MCF 10A (cell line): ENCODE data around the gene THADA. TPM values are rescaled to one million over a fixed set of nuclear protein-coding genes. Genes with fewer than 3 reads are reported as not detected.

Source experiments
- BruUV-seq: library from RNA; stranded (reverse); fragments of 400-500 nt; replicated peaks from 2 replicates; lab custom pipeline; 2021; lab: Mats Ljungman, UMichigan
- CTCF ChIA-PET: fragments of 300-600 bp; sonication (Branson Sonifier 250); formaldehyde crosslinking; extraction: SDS; loops from one replicate; lab custom pipeline; 2021; ENCODE audit warnings: antibody characterized with exemption, inconsistent platforms; lab: Yijun Ruan, JAX
- POLR2A ChIA-PET: fragments of 300-600, 350-650 bp; sonication (Branson Sonifier 250); formaldehyde crosslinking; extraction: SDS; loops from one replicate; lab custom pipeline; 2020; ENCODE audit warnings: antibody characterized with exemption, inconsistent platforms; lab: Yijun Ruan, JAX
- DNase-seq: peaks from one replicate; pipeline ENCODE4 v3.0.0-alpha.2; 2018; ENCODE audit not compliant: unreplicated experiment
- H3K27ac Mint-ChIP-seq: one replicate; pipeline ENCODE4 v1.8.0; 2022; ENCODE audit warnings: mild to moderate bottlenecking, low read depth, mixed read lengths; ENCODE audit not compliant: unreplicated experiment
- H3K27me3 Mint-ChIP-seq: one replicate; pipeline ENCODE4 v1.8.0; 2022; ENCODE audit warnings: mixed read lengths; ENCODE audit not compliant: insufficient read depth, unreplicated experiment
- H3K36me3 Mint-ChIP-seq: one replicate; pipeline ENCODE4 v1.8.0; 2022; ENCODE audit warnings: mild to moderate bottlenecking, moderate library complexity, mixed read lengths; ENCODE audit not compliant: insufficient read depth, unreplicated experiment
- H3K4me1 Mint-ChIP-seq: one replicate; pipeline ENCODE4 v1.8.0; 2022; ENCODE audit warnings: mixed read lengths; ENCODE audit not compliant: insufficient read depth, unreplicated experiment
- H3K4me3 Mint-ChIP-seq: one replicate; pipeline ENCODE4 v1.8.0; 2022; ENCODE audit warnings: mild to moderate bottlenecking, moderate library complexity, mixed read lengths; ENCODE audit not compliant: unreplicated experiment
- H3K9me3 Mint-ChIP-seq: one replicate; pipeline ENCODE4 v1.8.0; 2022; ENCODE audit warnings: mixed read lengths; ENCODE audit not compliant: unreplicated experiment
- intact Hi-C: fragments of 100-400 bp; cut with micrococcal nuclease; formaldehyde crosslinking; loops from 2 replicates; pipeline ENCODE4 v1.14.1; 2022
- total RNA-seq: library from RNA; stranded (reverse); gene quantifications from 2 replicates; pipeline ENCODE4 v1.2.3, GENCODE V29; 2022
- TF ChIP-seq, protein P1 (sequence below): fragments of 200-600 bp; IDR thresholded peaks from one replicate; pipeline ENCODE4 v1.8.0; 2022; ENCODE audit warnings: antibody characterized with exemption, mild to moderate bottlenecking; ENCODE audit not compliant: unreplicated experiment

Gene THADA
- total RNA-seq, 1 experiment from 2014 or later, result 49.8 TPM

DNA sequence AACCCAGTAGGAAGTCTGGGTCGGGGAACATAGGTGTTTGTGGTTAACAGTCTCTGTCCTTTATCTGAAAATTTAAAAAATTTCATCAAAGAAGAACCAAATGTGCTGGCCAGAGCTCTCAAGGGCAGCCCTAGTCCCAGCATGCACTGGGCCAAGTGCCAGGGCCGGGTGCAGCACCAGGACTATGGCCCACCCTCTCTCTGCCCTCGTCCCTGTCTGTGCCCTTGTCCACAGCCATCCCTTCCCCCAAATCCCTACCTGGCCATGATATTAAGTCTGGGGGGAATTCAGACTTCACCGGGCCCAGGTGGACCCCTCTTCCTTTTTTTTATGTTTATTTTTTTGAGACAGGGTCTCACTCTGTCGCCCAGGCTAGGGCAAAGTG lies 355.1 kb downstream of the THADA start:
- Mint-ChIP-seq H3K4me1 (peaks cover 9% of the 10 kb centered on the region), H3K27ac (no peak overlapping the region), H3K27me3 (no peaks in the 10 kb centered on the region), H3K36me3 (peaks cover 19% of the 10 kb centered on the region), H3K4me3 (no peak overlapping the region), H3K9me3 (no peaks in the 10 kb centered on the region)
- CTCF ChIA-PET, result interaction anchor here (0.9 to 1.1 kb wide), 2 partner anchors 12 to 266 kb away, joined by 3 to 7 read pairs; no protein-coding TSS in a partner anchor
- no peak for DNase-seq
- intact Hi-C loops, result no loop called here
- TF ChIP-seq, protein P1, sequence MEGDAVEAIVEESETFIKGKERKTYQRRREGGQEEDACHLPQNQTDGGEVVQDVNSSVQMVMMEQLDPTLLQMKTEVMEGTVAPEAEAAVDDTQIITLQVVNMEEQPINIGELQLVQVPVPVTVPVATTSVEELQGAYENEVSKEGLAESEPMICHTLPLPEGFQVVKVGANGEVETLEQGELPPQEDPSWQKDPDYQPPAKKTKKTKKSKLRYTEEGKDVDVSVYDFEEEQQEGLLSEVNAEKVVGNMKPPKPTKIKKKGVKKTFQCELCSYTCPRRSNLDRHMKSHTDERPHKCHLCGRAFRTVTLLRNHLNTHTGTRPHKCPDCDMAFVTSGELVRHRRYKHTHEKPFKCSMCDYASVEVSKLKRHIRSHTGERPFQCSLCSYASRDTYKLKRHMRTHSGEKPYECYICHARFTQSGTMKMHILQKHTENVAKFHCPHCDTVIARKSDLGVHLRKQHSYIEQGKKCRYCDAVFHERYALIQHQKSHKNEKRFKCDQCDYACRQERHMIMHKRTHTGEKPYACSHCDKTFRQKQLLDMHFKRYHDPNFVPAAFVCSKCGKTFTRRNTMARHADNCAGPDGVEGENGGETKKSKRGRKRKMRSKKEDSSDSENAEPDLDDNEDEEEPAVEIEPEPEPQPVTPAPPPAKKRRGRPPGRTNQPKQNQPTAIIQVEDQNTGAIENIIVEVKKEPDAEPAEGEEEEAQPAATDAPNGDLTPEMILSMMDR, result no peak
- POLR2A ChIA-PET, result interaction anchor here (0.8 kb wide), 1 partner anchor 13 kb away, joined by 5 read pairs; no protein-coding TSS in a partner anchor
- BruUV-seq, result no TSS peak

DNA sequence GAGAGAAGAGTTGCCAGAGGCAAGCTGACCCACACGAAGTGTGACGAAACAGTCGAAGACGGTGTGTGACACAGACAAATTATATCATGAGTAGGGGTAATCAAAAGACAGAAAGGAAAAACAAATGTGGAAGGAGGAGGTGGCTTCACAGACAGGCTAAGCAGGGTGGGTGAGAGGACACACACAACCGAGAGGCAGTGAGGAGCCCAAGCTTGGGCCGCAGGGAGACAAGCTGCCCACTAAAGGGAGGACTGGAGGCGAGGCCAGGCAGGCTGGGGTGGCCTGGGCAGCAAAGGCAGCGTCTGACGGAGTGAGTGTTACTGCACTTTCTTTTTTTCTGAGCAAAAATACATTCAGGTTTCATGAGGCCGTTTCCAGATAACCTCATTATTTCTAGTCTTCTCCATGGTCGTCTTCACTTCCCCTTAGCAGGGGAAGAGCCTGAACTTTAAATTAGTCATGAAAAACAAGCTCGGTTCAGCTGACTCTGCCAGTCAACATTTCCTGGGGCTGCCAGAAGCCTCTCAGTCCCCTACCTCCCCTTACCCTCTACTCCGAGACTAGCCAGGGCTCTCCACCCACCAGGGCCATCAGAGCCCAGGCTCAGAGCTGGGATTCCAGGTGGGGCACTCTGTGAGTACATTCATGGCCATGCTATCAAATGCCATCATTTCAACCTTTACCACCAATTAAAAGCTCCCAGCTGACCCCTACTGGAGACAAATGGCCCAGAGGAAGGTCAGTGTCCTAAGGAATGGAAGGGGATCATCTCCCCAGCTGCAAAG lies 355.7 kb downstream of the THADA start:
- peaks cover 9% of the 10 kb centered on the region for H3K4me1 Mint-ChIP-seq
- peaks cover 20% of the 10 kb centered on the region for H3K36me3 Mint-ChIP-seq
- intact Hi-C loops, result no loop called here
- TF ChIP-seq, protein P1, result no peak
- POLR2A ChIA-PET, result interaction anchor here (0.8 kb wide), 1 partner anchor 12 kb away, joined by 5 read pairs; no protein-coding TSS in a partner anchor
- H3K27me3 Mint-ChIP-seq, result no peaks in the 10 kb centered on the region
- peak overlapping the region; percentile 3 for H3K27ac Mint-ChIP-seq
- H3K4me3 Mint-ChIP-seq, result no peak overlapping the region
- CTCF ChIA-PET, result interaction anchor here (0.7 to 1.1 kb wide), 3 partner anchors 10 to 266 kb away, joined by 3 to 7 read pairs (median 4); no protein-coding TSS in a partner anchor
- H3K9me3 Mint-ChIP-seq, result no peaks in the 10 kb centered on the region
- no TSS peak for BruUV-seq
- DNase-seq, result peak; percentile 14

DNA sequence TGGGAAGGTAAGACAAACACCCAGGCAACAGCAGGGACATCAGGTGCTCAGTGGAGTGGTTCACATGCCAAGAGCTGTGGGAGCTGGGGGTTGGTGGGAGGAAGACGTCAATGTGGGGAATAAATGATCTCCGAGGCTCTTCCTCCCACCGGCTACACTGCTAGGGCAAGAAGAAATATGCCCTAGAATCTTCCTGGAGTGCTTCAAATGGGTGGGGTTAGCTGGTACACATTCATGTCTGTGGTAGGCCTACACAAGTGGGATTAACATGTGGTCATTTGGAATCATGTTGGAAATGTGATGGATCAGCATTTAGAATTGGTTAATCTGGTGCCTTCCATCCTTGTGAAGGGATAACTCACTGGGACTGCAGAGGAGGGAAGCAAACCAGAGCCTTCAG lies 357.0 kb downstream of the THADA start:
- H3K4me3 Mint-ChIP-seq, result no peak overlapping the region
- no peaks in the 10 kb centered on the region for H3K27me3 Mint-ChIP-seq
- ChIA-PET POLR2A (no interaction called here), CTCF (interaction anchor here (0.6 to 1.1 kb wide), 3 partner anchors 10 to 241 kb away, joined by 3 to 7 read pairs (median 3); no protein-coding TSS in a partner anchor)
- no peak for DNase-seq
- H3K27ac Mint-ChIP-seq, result no peak overlapping the region
- H3K36me3 Mint-ChIP-seq, result peaks cover 14% of the 10 kb centered on the region
- TF ChIP-seq, protein P1, result no peak
- intact Hi-C loops, result no loop called here
- H3K9me3 Mint-ChIP-seq, result no peaks in the 10 kb centered on the region
- peaks cover 9% of the 10 kb centered on the region for H3K4me1 Mint-ChIP-seq
- BruUV-seq, result no TSS peak

DNA sequence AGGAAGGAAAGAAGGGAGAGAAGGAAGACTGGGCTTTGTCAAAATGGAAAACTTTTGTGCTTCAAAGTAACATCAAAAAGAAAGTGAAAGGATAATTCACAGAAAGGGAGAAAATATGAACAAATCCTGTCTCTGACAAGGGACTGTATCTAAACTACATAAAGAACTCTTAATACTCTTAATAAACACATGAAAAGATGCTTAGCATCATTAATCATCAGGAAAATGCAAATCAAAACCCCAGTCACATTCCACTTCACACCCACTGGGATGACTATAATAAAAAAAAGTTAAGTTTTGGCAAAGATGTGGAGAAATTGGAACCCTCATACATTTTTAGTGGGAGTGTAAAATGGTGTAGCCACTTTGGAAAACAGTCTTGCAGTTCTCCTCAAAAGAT lies 357.7 kb downstream of the THADA start:
- no TSS peak for BruUV-seq
- no peak overlapping the region for H3K4me3 Mint-ChIP-seq
- H3K36me3 Mint-ChIP-seq, result peaks cover 14% of the 10 kb centered on the region
- intact Hi-C loops, result no loop called here
- TF ChIP-seq, protein P1, result no peak
- no peaks in the 10 kb centered on the region for H3K9me3 Mint-ChIP-seq
- no peaks in the 10 kb centered on the region for H3K27me3 Mint-ChIP-seq
- peaks cover 9% of the 10 kb centered on the region for H3K4me1 Mint-ChIP-seq
- H3K27ac Mint-ChIP-seq, result no peak overlapping the region
- no peak for DNase-seq
- ChIA-PET CTCF (interaction anchor here (0.9 kb wide), 1 partner anchor 9 kb away, joined by 3 read pairs; no protein-coding TSS in a partner anchor), POLR2A (no interaction called here)
